Measurements from ENCODE around the gene NR1D1.
"Not testable (repeated sequence)": the region's sequence is repeated elsewhere in the genome, so short reads cannot be mapped to it uniquely, and the experiment has no call there.

The NR1D1 gene

GRCh38 chr17:40100419-40100668 is at the start of gene NR1D1:
Gene NR1D1 (minus strand): TSS chr17:40100589. CDS start chr17:40100094, 495 bp downstream.
- in situ Hi-C loops (cut with HindIII; ENCODE audit: low sequenced_read_pairs), result loop anchor here (5.0 kb wide), 1 partner anchor 77 kb away; the partner anchor contains the start of gene RAPGEFL1

- in situ Hi-C loops (cut with HindIII; ENCODE audit: low sequenced_read_pairs), result no loop called here
Observed at GRCh38 chr17:40148527-40148926, 48.1 kb upstream of the NR1D1 start.

- in situ Hi-C loops (cut with HindIII; ENCODE audit: low sequenced_read_pairs), result no loop called here
Observed at GRCh38 chr17:40145476-40145875, 45.1 kb upstream of the NR1D1 start.

- in situ Hi-C loops (cut with HindIII; ENCODE audit: low sequenced_read_pairs), result not testable (repeated sequence)
Observed at GRCh38 chr17:40143166-40143565, 42.8 kb upstream of the NR1D1 start.

- in situ Hi-C loops (cut with HindIII; ENCODE audit: low sequenced_read_pairs), result no loop called here
Observed at GRCh38 chr17:40139566-40140058, 39.2 kb upstream of the NR1D1 start.

GRCh38 chr17:40135817-40136216 is 35.4 kb upstream of the NR1D1 start:
- in situ Hi-C loops (cut with HindIII; ENCODE audit: low sequenced_read_pairs), result no loop called here

GRCh38 chr17:40134184-40134583 is 33.8 kb upstream of the NR1D1 start:
- in situ Hi-C loops (cut with HindIII; ENCODE audit: low sequenced_read_pairs), result no loop called here

- in situ Hi-C loops (cut with HindIII; ENCODE audit: low sequenced_read_pairs), result no loop called here
Observed at GRCh38 chr17:40130352-40131042, 30.1 kb upstream of the NR1D1 start.

- in situ Hi-C loops (cut with HindIII; ENCODE audit: low sequenced_read_pairs), result no loop called here
Observed at GRCh38 chr17:40129498-40129897, 29.1 kb upstream of the NR1D1 start.

- in situ Hi-C loops (cut with HindIII; ENCODE audit: low sequenced_read_pairs), result no loop called here
Observed at GRCh38 chr17:40124279-40125141, 24.1 kb upstream of the NR1D1 start.

GRCh38 chr17:40123811-40124114 is 23.4 kb upstream of the NR1D1 start:
- in situ Hi-C loops (cut with HindIII; ENCODE audit: low sequenced_read_pairs), result no loop called here

- in situ Hi-C loops (cut with HindIII; ENCODE audit: low sequenced_read_pairs), result no loop called here
Observed at GRCh38 chr17:40122999-40123810, 22.8 kb upstream of the NR1D1 start.

- in situ Hi-C loops (cut with HindIII; ENCODE audit: low sequenced_read_pairs), result no loop called here
Observed at GRCh38 chr17:40122136-40122998, 22.0 kb upstream of the NR1D1 start.

- in situ Hi-C loops (cut with HindIII; ENCODE audit: low sequenced_read_pairs), result no loop called here
Observed at GRCh38 chr17:40121181-40122135, 21.1 kb upstream of the NR1D1 start, which contains the start of gene MSL1. Gene MSL1 (plus strand): TSS chr17:40121971. CDS start chr17:40122613, 642 bp downstream.

- in situ Hi-C loops (cut with HindIII; ENCODE audit: low sequenced_read_pairs), result no loop called here
Observed at GRCh38 chr17:40115101-40115436, 14.7 kb upstream of the NR1D1 start.

GRCh38 chr17:40113907-40114245 is 13.5 kb upstream of the NR1D1 start:
- in situ Hi-C loops (cut with HindIII; ENCODE audit: low sequenced_read_pairs), result no loop called here

- in situ Hi-C loops (cut with HindIII; ENCODE audit: low sequenced_read_pairs), result no loop called here
Observed at GRCh38 chr17:40113110-40113906, 12.9 kb upstream of the NR1D1 start.

- in situ Hi-C loops (cut with HindIII; ENCODE audit: low sequenced_read_pairs), result no loop called here
Observed at GRCh38 chr17:40112718-40113109, 12.3 kb upstream of the NR1D1 start.

- in situ Hi-C loops (cut with HindIII; ENCODE audit: low sequenced_read_pairs), result no loop called here
Observed at GRCh38 chr17:40112191-40112711, 11.9 kb upstream of the NR1D1 start.
